A549 treated with AZD9567 at 1 μM for 4 hours (cell line): ENCODE measurements around the gene POU6F1. TPM values are rescaled to one million over a fixed set of nuclear protein-coding genes. Genes with fewer than 3 reads are reported as not detected.

Source experiments
- total RNA-seq: library from RNA; stranded (reverse); fragments of 200-300 nt; extraction: Qiagen RNA extraction; gene quantifications from 5 replicates; pipeline ENCODE4 v1.2.3, GENCODE V29; 2022; ENCODE audit not compliant: insufficient read depth

The POU6F1 gene
- 1.2 to 2.5 TPM (median 1.5 TPM) in 5 replicates for total RNA-seq

GRCh38 chr12:51217968-51218606, at the start of gene POU6F1:
Gene POU6F1 (minus strand): TSS chr12:51218062. CDS start chr12:51206836, 11,226 bp downstream.

GRCh38 chr12:51238510-51239334, 20.9 kb upstream of the POU6F1 start, which contains the start of gene DAZAP2:
Gene DAZAP2 (plus strand): TSS chr12:51238826. CDS start chr12:51238908, 82 bp downstream.

GRCh38 chr12:51172515-51173431, 45.1 kb downstream of the POU6F1 start, which contains the start of gene TFCP2:
Gene TFCP2 (minus strand): TSS chr12:51173135. CDS start chr12:51172422, 713 bp downstream.

Other genes with a start within 250 kb of the POU6F1 start
- gene SLC11A2, start 191.7 kb downstream of the POU6F1 start, total RNA-seq: 16.1 to 22.4 TPM (median 20.5 TPM) in 5 replicates
- 22.5 to 27.9 TPM (median 23.5 TPM) in 5 replicates for gene LETMD1, start 169.7 kb downstream of the POU6F1 start, total RNA-seq
- gene CSRNP2, start 134.5 kb downstream of the POU6F1 start, total RNA-seq: 13.8 to 16.0 TPM (median 14.4 TPM) in 5 replicates
- 19.4 to 31.1 TPM (median 20.3 TPM) in 5 replicates for gene TFCP2, start 44.9 kb downstream of the POU6F1 start, total RNA-seq
- 301 to 328 TPM (median 310 TPM) in 5 replicates for gene DAZAP2, start 20.8 kb upstream of the POU6F1 start, total RNA-seq
- gene SMAGP, start 52.4 kb upstream of the POU6F1 start, total RNA-seq: 11.3 to 24.4 TPM (median 21.8 TPM) in 5 replicates
- 0.07 to 0.09 TPM in 2 of 5 replicates, not detected in the others for gene BIN2, start 106.1 kb upstream of the POU6F1 start, total RNA-seq
- gene CELA1, start 128.6 kb upstream of the POU6F1 start, total RNA-seq: not detected in 5 replicates
- gene GALNT6, start 173.3 kb upstream of the POU6F1 start, total RNA-seq: 2.1 to 3.5 TPM (median 2.8 TPM) in 5 replicates
- gene SLC4A8, start 206.8 kb upstream of the POU6F1 start, total RNA-seq: 0.82 to 2.2 TPM (median 1.1 TPM) in 5 replicates